CD4-positive, alpha-beta T cell treated with Interleukin-2 at 100 ng/mL for 4 hours (primary cell): ENCODE data around the gene OR51E1.

Experiments
- DNase-seq: peaks from one replicate; pipeline ENCODE4 v3.0.0-alpha.2; 2020; ENCODE audit warnings: low spot score

The OR51E1 gene

GRCh38 chr11:4643682-4644081 is at the start of gene OR51E1:
TSS of gene OR51E1 (plus strand) at chr11:4643982. CDS start at chr11:4652527, 8,545 bp downstream.
- DNase-seq: no peak

- DNase-seq: no peak
These were observed 38.7 kb upstream of the OR51E1 start for GRCh38 chr11:4605057-4605456.

- no peak for DNase-seq
These were observed 37.4 kb upstream of the OR51E1 start for GRCh38 chr11:4606231-4607015.

GRCh38 chr11:4607096-4607495 is 36.7 kb upstream of the OR51E1 start:
- DNase-seq: no peak

- peak; percentile 97 for DNase-seq
These were observed 35.8 kb upstream of the OR51E1 start, which contains the start of gene TRIM68 for GRCh38 chr11:4607781-4608666. TSS of gene TRIM68 (minus strand) at chr11:4608231. CDS start at chr11:4605504, 2,727 bp downstream.

- DNase-seq: peak; percentile 23
These were observed 33.4 kb upstream of the OR51E1 start for GRCh38 chr11:4610258-4610935.

GRCh38 chr11:4611986-4612385 is 31.8 kb upstream of the OR51E1 start:
- no peak for DNase-seq

GRCh38 chr11:4615856-4616444 is 27.8 kb upstream of the OR51E1 start:
- DNase-seq: no peak

- DNase-seq: no peak
These were observed 24.3 kb upstream of the OR51E1 start for GRCh38 chr11:4619514-4619913.

- DNase-seq: peak; percentile 34
These were observed 17.3 kb upstream of the OR51E1 start for GRCh38 chr11:4626207-4627099.

GRCh38 chr11:4636136-4636535 is 7.6 kb upstream of the OR51E1 start:
- no peak for DNase-seq

GRCh38 chr11:4636962-4637661 is 6.7 kb upstream of the OR51E1 start, which contains the start of gene OR51D1:
TSS of gene OR51D1 (plus strand) at chr11:4637477. CDS start at chr11:4639791, 2,314 bp downstream.
- DNase-seq: peak; percentile 69

GRCh38 chr11:4637662-4638047 is 6.1 kb upstream of the OR51E1 start:
- DNase-seq: no peak

- no peak for DNase-seq
These were observed 3.9 kb upstream of the OR51E1 start for GRCh38 chr11:4639931-4640330.

- no peak for DNase-seq
These were observed 2.3 kb upstream of the OR51E1 start for GRCh38 chr11:4641501-4641900.

- no peak for DNase-seq
These were observed 1.7 kb upstream of the OR51E1 start for GRCh38 chr11:4642043-4642442.

- DNase-seq: no peak
These were observed 706 bp upstream of the OR51E1 start for GRCh38 chr11:4643076-4643475.

- DNase-seq: no peak
These were observed 451 bp downstream of the OR51E1 start for GRCh38 chr11:4644233-4644632.

- DNase-seq: no peak
These were observed 2.2 kb downstream of the OR51E1 start for GRCh38 chr11:4645974-4646373.

GRCh38 chr11:4647766-4648165 is 4.0 kb downstream of the OR51E1 start:
- DNase-seq: no peak
